MM.1S (cell line): Measurements from ENCODE around the gene COPZ2.

Experiments
- DNase-seq: peaks from one replicate; pipeline ENCODE4 v3.0.0-alpha.2; 2015
- H2AFZ ChIP-seq: fragments of 300-600 bp; sonication (generic); 2 replicates; pipeline ENCODE4 v1.6.0; 2016; ENCODE audit warnings: antibody characterized with exemption, low read length
- H3F3A ChIP-seq: fragments of 300-600 bp; sonication (generic); 2 replicates; pipeline ENCODE4 v1.6.1; 2016; ENCODE audit warnings: mild to moderate bottlenecking, antibody characterized with exemption, low read length, moderate library complexity, mixed read lengths; ENCODE audit not compliant: insufficient read depth
- H3K27ac ChIP-seq: fragments of 300-600 bp; sonication (generic); 2 replicates; pipeline ENCODE4 v1.5.1; 2016; ENCODE audit warnings: mild to moderate bottlenecking, low read length
- H3K27me3 ChIP-seq: fragments of 300-600 bp; sonication (generic); replicated peaks from 2 replicates; pipeline ENCODE4 v1.6.0; 2016; ENCODE audit warnings: low read length; ENCODE audit not compliant: insufficient read depth
- H3K36me3 ChIP-seq: fragments of 300-600 bp; sonication (generic); replicated peaks from 2 replicates; pipeline ENCODE4 v1.6.1; 2016; ENCODE audit warnings: mild to moderate bottlenecking, low read length, mixed read lengths; ENCODE audit not compliant: insufficient read depth
- H3K4me1 ChIP-seq: fragments of 300-600 bp; sonication (generic); 2 replicates; pipeline ENCODE4 v1.6.1; 2016; ENCODE audit warnings: low read length, mixed read lengths
- H3K4me2 ChIP-seq: fragments of 300-600 bp; sonication (generic); 2 replicates; pipeline ENCODE4 v1.6.0; 2016; ENCODE audit warnings: low read depth, low read length
- H3K4me3 ChIP-seq: fragments of 300-600 bp; sonication (generic); 2 replicates; pipeline ENCODE4 v1.5.1; 2016; ENCODE audit warnings: low read length, mixed read lengths
- H3K79me2 ChIP-seq: fragments of 300-600 bp; sonication (generic); 2 replicates; pipeline ENCODE4 v1.6.1; 2016; ENCODE audit warnings: mixed run types, low read length, mixed read lengths
- H3K9ac ChIP-seq: fragments of 300-600 bp; sonication (generic); 2 replicates; pipeline ENCODE4 v1.6.1; 2016; ENCODE audit warnings: low read length, mixed read lengths
- H3K9me2 ChIP-seq: fragments of 300-600 bp; sonication (generic); replicated peaks from 2 replicates; pipeline ENCODE4 v1.6.1; 2016; ENCODE audit warnings: mild to moderate bottlenecking, low read length, mixed read lengths; ENCODE audit not compliant: insufficient read depth
- H3K9me3 ChIP-seq: fragments of 300-600 bp; sonication (generic); replicated peaks from 2 replicates; pipeline ENCODE4 v1.6.1; 2016; ENCODE audit warnings: mild to moderate bottlenecking, low read length, mixed read lengths; ENCODE audit not compliant: insufficient read depth
- H4K20me1 ChIP-seq: fragments of 300-600 bp; sonication (generic); 2 replicates; pipeline ENCODE4 v1.6.1; 2016; ENCODE audit warnings: mild to moderate bottlenecking, low read length, moderate library complexity, mixed read lengths; ENCODE audit not compliant: insufficient read depth
- EZH2 ChIP-seq: fragments of 300-600 bp; sonication (generic); optimal IDR thresholded peaks from 2 replicates; pipeline ENCODE3; 2017; ENCODE audit warnings: low read depth, mild to moderate bottlenecking, antibody characterized with exemption, low read length, mixed read lengths
- EZH2phosphoT487 ChIP-seq: fragments of 300-600 bp; sonication (generic); IDR thresholded peaks from 2 replicates; pipeline ENCODE4 v1.6.1; 2018; ENCODE audit warnings: antibody characterized with exemption, low read length
- TF ChIP-seq, protein P1 (sequence below): fragments of 300-600 bp; sonication (generic); IDR thresholded peaks from 2 replicates; pipeline ENCODE4 v1.5.1; 2016; ENCODE audit warnings: antibody characterized with exemption, low read length, mixed read lengths

The COPZ2 gene

DNA sequence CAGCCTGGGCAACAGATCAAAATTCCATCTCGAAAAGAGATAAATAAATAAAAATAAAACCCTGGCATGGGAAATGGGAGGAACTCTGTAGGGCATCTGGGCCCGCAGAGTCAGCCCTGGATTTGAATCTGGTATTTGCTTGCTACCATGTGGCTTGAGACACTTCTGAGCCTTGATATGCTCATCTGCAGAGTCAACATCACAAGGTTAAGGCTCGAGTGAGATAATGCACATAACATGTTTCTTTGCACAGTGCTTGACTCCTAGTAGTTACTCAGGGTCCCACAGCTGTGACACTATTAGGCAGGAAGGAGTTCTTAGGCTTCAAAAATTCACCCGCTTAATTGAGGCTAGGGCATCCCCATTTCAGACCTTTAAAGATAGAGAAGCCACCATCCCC is 45.4 kb downstream of the COPZ2 start:
- no peaks in the 10 kb centered on the region for H3K9me3 ChIP-seq

DNA sequence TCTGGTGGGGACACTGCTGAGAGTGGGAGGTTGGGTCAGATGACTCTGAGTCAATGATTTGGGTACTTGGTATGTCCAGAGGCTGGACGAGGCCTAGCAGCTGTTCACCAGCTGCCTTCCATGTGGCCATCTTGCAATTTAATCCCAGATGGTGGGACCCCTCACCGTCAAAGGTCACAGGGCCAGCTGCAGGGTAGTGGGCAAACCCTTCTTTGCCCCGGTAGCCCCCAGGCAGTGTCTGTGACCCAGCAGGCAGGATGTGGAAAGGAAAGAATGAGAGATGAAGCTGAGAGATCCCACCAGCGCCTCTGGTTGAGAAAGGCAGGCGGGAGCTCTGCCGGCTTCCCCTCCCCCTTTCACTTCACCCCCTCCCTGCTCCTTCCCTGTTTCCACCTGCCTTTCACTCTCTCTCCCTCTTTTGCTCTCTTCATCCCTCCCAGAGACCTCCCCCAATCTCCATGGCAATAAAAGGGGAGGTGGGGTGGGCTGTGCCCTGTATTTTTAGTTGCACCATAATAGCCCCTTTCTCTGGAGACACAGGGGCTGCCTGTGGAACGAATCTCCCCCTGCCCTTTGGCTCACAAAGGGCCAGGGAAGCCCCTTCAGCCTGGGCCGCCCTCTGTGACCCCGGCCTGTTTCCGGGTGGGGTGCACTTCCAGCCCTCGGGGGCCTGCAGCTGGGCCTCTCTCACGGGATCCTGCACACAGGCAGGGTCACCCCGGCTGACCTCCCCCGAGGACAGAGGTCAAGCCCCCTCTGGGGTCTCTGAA is 46.5 kb downstream of the COPZ2 start:
- no peak overlapping the region for H3K4me2 ChIP-seq
- H2AFZ ChIP-seq = no peak overlapping the region
- H3K27me3 ChIP-seq = no peaks in the 10 kb centered on the region
- no peak overlapping the region for H3K4me3 ChIP-seq
- H3K36me3 ChIP-seq = no peaks in the 10 kb centered on the region
- H3K27ac ChIP-seq = no peak overlapping the region
- TF ChIP-seq EZH2 (no peak), EZH2phosphoT487 (no peak)
- TF ChIP-seq, protein P1, sequence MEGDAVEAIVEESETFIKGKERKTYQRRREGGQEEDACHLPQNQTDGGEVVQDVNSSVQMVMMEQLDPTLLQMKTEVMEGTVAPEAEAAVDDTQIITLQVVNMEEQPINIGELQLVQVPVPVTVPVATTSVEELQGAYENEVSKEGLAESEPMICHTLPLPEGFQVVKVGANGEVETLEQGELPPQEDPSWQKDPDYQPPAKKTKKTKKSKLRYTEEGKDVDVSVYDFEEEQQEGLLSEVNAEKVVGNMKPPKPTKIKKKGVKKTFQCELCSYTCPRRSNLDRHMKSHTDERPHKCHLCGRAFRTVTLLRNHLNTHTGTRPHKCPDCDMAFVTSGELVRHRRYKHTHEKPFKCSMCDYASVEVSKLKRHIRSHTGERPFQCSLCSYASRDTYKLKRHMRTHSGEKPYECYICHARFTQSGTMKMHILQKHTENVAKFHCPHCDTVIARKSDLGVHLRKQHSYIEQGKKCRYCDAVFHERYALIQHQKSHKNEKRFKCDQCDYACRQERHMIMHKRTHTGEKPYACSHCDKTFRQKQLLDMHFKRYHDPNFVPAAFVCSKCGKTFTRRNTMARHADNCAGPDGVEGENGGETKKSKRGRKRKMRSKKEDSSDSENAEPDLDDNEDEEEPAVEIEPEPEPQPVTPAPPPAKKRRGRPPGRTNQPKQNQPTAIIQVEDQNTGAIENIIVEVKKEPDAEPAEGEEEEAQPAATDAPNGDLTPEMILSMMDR = no peak
- H3K79me2 ChIP-seq = no peaks in the 10 kb centered on the region
- peaks cover 12% of the 10 kb centered on the region for H3F3A ChIP-seq
- H3K9me3 ChIP-seq = no peaks in the 10 kb centered on the region
- no peak for DNase-seq
- H3K4me1 ChIP-seq = peaks cover 25% of the 10 kb centered on the region
- H3K9ac ChIP-seq = no peak overlapping the region
- H4K20me1 ChIP-seq = no peaks in the 10 kb centered on the region
- no peaks in the 10 kb centered on the region for H3K9me2 ChIP-seq

More for the DNA sequence above, 45.4 kb downstream of the COPZ2 start:
- TF ChIP-seq, protein P1 = no peak
- TF ChIP-seq EZH2 = no peak
- TF ChIP-seq EZH2phosphoT487 = no peak
- no peak overlapping the region for H2AFZ ChIP-seq
- peaks cover 12% of the 10 kb centered on the region for H3F3A ChIP-seq
- H3K4me1 ChIP-seq = peaks cover 25% of the 10 kb centered on the region
- no peaks in the 10 kb centered on the region for H3K9me2 ChIP-seq
- no peak overlapping the region for H3K4me3 ChIP-seq
- no peaks in the 10 kb centered on the region for H3K36me3 ChIP-seq
- DNase-seq = no peak
- H3K4me2 ChIP-seq = no peak overlapping the region
- H3K27ac ChIP-seq = no peak overlapping the region
- no peaks in the 10 kb centered on the region for H4K20me1 ChIP-seq
- no peaks in the 10 kb centered on the region for H3K27me3 ChIP-seq
- H3K79me2 ChIP-seq = no peaks in the 10 kb centered on the region
- H3K9ac ChIP-seq = no peak overlapping the region

- no peaks in the 10 kb centered on the region for H3K36me3 ChIP-seq
- no peak for TF ChIP-seq EZH2
- TF ChIP-seq EZH2phosphoT487 = no peak
- TF ChIP-seq, protein P1 = no peak
- H3K4me3 ChIP-seq = no peak overlapping the region
- H3K4me1 ChIP-seq = peaks cover 25% of the 10 kb centered on the region
- no peaks in the 10 kb centered on the region for H3K9me2 ChIP-seq
- no peaks in the 10 kb centered on the region for H3K27me3 ChIP-seq
- no peaks in the 10 kb centered on the region for H4K20me1 ChIP-seq
- H3F3A ChIP-seq = peaks cover 12% of the 10 kb centered on the region
- H2AFZ ChIP-seq = no peak overlapping the region
- no peaks in the 10 kb centered on the region for H3K79me2 ChIP-seq
- H3K9me3 ChIP-seq = no peaks in the 10 kb centered on the region
- H3K4me2 ChIP-seq = peak overlapping the region; percentile 20
- peak; percentile 83 for DNase-seq
- no peak overlapping the region for H3K9ac ChIP-seq
- H3K27ac ChIP-seq = peak overlapping the region; percentile 3; the same call in 1 of the 2 replicates
These were observed 47.9 kb downstream of the COPZ2 start for GRCh38 chr17:47989700-47990099.
